Lung microvascular endothelial cell (primary cell): ENCODE data around the gene TBCK. TPM values are rescaled to one million over a fixed set of nuclear protein-coding genes. Genes with fewer than 3 reads are reported as not detected.

ENCODE experiments used
- DNase-seq, 2 donors: peaks; one replicate each; pipeline versions ENCODE4 v3.0.0 to v3.0.0-alpha.2; 2010; ENCODE audit warnings: low read depth in 2 of 2
- total RNA-seq: library from RNA; depleted of rRNA; stranded (reverse); fragments of >200 nt; gene quantifications from 2 replicates; pipeline ENCODE4 v1.2.1, GENCODE V29; 2014

The TBCK gene
- 15.9 and 25.4 TPM in 2 replicates for total RNA-seq

DNA sequence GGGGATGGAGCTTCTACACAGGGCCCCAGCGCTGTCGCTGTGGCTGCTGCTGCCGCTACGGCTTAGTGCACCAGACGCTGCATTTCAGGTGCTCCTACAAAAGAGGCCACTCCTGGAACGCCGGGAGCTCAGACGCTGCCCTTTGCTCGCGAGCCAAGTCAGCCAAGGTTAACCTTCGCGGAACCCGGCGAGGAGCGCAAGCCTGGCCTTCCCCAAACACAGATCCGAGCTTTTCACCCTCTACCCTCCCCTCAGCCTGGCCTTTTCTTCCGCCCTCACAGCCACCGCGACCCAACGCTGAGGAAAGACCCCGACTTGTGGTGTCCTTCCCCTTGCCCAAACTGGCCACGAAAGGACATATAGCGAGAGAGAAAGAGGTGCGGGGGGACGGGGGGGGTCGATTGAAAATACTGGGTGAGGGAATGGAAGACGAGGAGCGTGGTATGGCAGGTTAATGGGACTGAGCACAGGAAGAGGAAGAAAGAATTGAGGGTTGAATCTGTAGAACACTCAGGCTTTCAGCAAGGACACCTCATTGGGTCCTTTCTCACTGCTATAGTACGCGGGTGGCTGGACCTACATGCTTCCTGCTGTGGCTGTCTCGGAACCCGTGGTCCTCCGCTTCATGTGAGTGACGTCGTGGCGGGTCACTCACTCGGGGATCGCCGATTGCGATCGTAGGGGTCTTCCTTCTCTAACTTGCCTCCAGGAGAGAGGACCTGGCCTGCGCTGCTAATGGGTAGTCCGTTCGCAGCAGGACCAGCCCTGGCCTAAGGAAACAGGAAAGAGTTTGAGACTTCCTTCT is at the start of gene TBCK, which contains the start of gene AIMP1:
TBCK (minus strand) TSS at position 242 of the 805 bp plus-strand sequence. CDS start 7,249 bp downstream, outside the sequence.
AIMP1 (plus strand) TSS at position 583 of the 805 bp plus-strand sequence. CDS start 8,460 bp downstream, outside the sequence.
- peak; percentile 95 to 96 for DNase-seq

DNA sequence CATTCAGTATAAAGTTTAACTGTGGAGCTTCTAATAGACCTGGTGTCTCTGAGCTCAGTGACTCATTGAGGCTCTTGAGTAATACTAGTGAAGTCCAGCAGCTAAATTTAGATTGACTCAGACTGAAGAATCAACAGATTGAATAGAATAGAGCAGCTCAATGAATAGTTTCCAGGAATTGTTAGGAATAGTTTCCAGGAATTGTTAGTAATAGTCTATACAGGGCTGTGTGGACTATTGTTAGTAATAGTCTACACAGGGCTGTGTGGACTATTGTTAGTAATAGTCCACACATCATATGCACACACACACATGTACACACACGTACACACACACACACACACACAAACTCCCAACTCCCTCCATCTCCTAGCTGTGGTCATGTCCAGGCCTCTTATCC is 49.6 kb upstream of the TBCK start:
- peak; percentile 73 to 92 for DNase-seq

DNA sequence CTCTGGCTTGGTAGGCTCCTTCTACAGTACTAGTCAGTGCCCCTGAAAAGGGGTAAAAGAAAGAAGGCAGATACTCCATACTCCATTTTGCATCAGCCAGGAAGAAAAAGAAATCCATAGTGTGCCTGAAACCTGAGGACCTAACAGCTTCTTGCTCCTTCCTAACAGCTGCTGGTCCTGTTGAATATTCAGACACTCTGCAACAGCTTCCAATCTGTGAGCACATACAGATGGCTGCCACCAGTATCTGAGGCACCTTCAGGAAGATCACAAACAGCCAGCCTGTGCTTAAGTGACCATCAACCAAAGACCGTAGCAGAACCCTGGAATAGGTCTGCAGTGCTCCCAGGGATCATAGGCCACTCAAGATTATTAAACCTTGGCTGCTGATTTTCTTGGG is 48.3 kb upstream of the TBCK start:
- no peak for DNase-seq

DNA sequence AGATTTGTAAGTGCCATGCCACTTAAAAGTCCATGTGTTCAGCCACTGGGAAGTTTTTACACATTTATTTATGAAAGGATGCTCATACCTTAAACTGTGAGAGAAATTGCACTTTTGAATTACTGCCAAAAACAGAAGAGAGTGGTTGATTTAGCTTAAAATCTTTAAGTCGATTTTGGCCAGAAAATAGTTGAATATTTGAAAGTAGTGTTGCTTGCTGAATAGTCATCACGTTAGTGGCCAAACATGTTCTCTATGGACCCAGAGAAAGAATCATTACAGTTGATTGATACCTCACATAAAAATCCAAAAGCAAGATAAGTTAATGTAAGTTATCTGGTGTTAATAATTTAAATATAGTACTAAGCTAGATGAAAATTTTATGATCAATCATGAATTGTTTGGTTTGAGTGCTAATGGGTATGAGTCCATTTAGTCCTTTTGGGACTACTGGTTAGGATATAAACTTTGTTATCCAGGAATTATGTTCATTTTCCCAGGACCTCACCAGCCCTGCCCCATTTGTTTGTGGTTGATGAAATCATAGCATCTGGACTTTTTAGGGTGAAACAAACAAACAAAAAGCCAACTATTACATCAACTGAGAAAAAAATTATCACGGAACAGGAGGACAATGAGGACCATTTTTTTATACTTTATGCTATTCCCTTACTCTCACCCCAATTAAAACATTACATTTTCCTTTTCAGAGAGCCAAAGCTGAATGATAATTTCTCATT is 46.2 kb upstream of the TBCK start:
- DNase-seq: no peak

DNA sequence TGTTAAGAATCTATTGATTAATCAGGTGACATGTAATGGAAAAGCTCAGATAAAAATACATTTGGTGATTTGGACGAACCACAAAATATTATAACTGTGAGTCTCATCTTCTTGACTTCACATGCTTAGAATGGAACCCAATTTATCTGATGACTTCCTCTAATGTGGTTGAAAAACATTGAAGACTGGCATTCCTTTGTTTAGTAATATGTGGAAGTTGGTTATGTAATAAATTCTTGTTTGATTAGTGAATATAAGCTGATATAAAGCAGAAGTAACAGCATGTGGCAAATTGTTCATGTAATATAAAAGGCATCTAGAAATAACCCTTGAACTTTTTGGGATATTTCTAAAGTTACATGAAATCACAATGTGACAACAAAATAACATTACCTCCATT is 42.9 kb upstream of the TBCK start:
- no peak for DNase-seq

DNA sequence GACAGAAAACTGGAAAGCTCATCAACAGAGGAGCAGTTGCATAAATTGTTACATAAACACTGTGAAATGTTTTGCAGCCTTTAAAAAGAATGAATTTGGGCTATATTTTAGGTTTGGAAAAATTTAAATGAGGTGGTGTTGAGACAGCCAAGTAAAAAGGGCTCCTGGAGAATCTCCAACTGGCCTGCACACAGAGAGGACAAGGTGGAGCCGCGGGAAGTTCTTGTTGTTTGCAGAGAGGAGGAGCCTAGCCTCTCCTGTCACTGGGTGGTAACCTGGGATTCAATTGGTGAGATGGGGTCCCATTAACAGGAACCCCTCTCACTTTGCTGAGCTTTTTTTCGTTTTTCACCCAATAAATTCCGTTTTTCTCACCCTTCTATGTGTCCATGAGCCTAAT is 39.2 kb upstream of the TBCK start:
- no peak for DNase-seq

DNA sequence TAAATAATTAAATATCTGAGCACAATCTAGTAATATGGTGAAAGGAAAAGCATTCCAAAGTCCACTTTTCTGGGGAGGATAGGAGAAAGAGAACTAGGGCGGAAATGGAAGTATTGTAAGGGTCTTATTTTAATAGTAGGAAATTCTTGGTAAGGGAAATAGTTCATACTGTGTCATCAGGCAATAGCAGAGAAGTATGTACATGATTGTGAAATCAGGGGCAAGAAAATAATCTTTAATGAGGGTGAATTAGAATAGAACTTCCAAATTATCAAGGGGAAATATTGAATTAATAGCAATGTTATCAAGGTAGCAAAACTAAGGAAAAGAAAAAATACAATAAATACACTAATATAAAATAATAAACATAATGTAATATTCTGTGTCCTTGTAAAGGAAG is 37.8 kb upstream of the TBCK start:
- no peak for DNase-seq

DNA sequence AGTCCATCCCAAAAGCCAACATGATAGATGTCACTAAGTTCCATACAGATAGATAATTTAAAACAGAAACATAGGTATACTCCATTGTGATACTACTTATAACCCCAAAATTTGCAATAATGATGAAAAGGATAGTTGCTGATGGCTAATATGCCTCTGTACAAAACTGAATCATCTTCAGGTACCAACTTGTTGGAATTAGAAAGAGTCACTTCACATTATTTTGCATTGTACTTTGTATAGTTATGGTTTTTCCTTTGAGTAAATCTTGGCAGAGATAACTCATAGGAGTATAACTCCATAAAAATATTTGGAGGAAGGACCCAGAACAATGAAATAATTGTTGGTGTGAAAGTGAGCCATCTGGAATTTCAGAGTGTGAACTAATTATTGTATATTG is 35.0 kb upstream of the TBCK start:
- DNase-seq: no peak

DNA sequence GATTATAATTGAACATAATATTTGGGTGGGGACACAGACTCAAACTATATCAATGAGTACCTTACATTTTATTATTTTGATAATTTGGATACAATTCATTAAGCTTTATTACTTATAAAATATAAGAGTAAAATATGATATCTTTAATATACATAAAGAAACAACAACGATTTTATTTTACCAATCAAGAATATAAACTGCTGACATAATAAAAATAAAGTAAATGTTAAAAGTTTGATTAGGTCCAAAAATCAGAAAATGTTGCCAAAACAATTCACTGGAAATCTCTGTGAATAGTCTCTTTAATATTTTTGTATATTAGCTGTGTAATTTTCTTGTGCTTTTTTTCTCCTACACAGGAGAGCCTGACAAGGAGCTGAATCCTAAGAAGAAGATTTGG is 31.2 kb upstream of the TBCK start:
- no peak for DNase-seq

DNA sequence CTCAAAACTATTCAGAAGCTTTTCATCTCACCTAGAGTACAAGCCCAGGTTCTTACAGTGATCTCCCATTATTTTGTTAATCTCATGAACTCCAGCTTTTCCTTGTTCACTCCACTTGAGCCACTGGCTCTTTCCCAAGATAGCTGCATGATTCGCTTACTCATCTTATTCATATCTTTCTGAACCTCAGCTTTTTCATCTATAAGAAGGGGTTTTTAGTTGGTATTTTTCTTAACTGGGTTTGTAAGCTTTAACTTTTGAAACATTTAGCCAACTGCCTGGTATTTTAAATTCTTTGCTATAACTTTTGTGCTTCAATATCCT is 28.6 kb upstream of the TBCK start:
- peak in 1 of 2 donors; percentile 9 for DNase-seq

DNA sequence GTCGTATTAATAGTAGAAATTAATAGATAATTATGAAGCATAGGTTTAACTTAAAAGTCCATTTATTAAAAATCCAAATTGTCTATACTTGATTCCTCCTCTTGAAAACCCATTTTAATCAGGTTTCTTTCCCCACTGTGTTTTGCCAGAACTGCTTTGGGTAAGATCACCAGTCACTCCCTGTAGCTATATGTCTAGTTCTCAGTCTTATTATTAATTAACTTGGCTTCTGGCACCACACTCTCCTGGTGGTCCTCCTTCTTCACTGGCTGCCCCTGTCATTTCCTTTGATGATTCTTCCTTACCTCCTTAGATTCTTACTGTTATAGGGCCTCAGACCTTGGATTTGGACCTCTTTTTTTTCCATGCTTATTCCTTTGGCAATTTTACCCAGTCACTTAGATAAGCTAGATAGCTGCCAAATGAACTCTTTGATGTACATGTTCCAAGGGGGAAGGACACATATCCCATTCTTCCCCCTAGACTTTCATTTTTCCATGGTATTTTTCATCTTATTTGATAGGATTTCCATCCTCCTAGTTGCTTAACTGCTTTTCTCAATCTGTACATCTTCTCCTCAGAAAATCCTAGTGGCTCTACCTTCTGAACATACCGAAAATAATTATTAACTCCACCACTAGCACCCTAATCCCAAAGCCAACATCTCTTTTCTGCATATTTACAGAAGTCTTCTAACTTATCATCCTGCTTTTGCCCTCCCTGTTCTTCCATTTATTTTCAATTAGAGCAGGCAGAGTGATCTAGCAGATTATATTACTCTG is 28.0 kb upstream of the TBCK start:
- no peak for DNase-seq

DNA sequence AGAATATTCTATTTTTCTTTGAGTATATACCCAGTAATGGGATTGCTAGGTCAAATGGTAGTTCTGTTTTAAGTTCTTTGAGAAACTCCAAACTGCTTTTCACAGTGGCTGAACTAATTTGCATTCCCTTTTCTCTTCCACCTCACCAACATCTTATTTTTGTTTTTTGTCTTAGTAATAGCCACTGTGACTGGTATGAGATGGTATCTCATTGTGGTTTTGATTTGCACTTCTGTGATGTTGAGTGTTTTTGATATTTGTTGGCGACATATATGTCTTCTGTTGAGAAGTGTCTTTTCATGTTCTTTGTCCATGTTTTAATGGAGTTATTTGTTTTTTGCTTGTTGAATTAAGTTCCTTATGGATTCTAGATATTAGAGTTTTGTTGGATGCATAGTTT is 24.8 kb upstream of the TBCK start:
- DNase-seq: no peak

DNA sequence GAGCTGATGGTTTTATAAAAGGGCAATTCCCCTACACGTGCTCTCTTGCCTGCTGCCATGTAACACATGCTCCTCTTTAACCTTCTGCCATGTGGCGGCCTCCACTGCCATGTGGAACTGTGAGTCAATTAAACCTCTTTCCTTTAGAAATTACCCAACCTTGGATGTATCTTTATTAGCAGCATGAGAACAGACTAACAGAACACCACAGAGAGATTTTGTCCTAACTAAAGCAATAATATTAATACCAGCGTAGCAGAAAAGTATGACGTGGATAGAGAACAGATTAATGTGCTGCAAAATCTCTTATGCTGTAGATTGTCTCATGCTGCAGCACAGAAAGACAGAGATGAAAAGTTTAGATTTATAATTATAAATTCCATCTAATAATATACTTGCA is 23.4 kb upstream of the TBCK start:
- no peak for DNase-seq

DNA sequence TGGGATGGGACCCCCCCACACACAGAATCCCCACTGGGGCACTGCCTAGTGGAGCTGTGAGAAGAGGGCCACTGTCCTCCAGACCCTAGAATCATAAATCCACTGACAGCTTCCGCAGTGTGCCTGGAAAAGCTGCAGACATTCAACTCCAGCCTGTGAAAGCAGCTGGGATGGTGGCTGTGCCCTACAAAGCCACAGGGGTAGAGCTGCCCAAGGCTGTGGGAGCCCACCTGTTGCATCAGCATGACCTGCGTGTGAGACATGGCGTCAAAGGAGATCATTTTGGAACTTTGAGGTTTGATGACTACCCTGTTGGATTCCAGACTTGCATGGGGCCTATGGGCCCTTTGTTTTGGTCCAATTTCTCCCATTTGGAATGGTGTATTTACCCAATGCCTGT is 22.7 kb upstream of the TBCK start:
- no peak for DNase-seq

DNA sequence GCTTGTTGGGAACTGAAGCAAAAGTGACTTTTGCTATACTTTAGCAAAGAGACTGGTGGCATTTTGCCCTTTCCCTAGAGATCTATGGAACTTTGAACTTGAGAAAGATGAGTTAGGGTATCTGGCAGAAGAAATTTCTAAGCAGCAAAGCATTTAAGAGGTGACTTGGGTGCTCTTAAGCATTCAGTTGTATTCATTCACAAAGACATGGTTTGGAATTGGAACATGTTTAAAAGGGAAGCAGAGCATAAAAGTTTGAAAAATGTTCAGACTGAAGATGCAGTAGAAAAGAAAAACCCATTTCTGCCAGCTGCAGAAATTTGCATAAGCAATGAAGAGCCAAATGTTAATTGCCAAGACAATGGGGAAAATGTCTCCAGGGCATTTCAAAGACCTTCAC is 21.9 kb upstream of the TBCK start:
- no peak for DNase-seq

DNA sequence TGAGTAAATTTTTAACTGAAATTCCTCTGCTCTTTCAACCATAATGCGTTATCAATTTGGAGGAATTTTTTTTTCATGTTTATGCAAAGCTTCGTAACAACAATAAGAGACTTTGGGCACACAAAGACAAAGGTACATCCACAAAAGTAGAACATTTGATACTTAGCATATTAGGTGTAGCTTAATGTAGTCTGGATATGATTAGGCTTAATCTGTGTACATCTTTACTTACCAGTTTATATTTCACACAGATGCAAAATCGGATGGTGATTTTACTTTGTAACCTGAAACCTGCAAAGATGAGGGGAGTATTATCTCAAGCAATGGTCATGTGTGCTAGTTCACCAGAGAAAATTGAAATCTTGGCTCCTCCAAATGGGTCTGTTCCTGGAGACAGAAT is 20.6 kb upstream of the TBCK start:
- no peak for DNase-seq

DNA sequence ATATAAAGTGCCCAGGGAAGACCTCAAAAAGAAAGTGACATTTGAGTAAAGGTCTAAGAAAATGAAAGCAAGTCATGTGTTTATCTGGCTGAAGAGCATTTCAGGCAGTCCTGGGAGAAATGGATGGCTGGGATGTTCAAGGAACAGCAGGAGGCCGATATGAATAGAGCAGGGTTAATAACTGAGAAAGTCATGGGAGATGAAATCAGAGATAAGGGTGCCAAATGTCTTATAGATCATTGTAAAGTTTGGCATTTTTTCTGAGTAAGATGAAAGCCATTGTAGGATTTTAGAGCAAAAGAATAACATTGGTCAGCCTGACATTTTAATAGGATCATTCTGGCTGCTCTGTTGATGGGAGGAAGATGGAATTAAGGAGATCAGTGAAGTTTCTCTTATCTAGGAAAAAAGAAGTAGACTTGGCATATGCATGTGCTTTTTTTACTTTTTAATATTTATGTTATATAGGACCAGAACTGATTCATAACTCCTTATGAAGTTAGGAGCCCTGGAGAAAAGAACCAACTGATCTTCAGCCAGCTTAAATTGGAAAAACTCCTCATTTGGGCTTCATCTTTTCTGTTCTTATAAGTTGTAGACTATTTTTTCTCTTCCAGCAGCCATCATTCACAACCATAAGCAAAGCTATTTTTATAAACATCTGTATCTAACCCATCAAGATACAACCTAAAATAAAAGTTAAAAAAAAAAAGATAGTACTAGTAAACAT is 18.9 kb upstream of the TBCK start:
- no peak for DNase-seq

DNA sequence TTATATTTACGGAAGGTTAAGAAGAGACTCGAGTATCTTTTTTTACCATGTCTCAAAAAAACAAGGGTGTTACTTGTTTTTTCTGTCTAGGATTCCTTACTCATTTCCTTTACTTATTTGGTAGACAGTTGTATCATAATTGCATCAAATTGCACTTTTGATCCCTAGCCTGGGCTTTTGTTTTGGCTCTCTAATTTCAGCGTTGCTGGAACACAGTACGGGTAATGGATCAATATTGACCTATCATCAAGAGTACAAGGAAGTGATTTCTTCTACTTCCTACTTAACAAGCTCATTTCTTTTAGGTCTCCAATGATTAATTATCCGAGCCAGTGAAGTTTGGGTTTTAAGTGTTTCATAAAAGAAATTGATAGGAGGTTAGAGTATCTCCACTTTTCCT is 17.2 kb upstream of the TBCK start:
- peak in 1 of 2 donors; percentile 45 for DNase-seq

DNA sequence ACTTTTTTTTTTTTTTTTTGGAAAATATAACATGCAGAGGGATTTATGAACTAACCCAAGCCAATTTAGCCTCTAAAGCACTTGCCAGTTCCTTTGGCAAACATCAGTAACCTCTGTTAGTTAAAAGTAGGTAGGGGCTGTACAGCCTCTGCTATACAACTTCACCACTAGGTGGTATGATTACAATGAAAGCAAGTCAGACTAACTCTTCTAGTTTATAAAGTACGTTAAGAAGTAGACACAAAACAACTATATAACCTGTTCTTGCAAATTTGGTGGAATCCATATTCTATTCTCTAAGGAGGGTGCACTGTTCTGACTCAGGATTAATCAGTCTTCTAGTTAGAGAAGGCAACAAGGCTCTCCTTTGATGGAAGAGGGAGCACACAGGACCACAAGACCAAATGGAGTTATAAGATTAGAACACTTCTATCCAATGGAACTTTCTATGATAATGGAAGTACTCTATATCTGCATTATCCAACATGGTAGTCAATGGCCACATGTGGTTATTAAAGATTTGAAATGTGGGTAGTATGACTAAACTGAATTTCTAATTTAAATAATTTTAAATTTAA is 13.1 kb upstream of the TBCK start:
- peak; percentile 56 to 57 for DNase-seq

DNA sequence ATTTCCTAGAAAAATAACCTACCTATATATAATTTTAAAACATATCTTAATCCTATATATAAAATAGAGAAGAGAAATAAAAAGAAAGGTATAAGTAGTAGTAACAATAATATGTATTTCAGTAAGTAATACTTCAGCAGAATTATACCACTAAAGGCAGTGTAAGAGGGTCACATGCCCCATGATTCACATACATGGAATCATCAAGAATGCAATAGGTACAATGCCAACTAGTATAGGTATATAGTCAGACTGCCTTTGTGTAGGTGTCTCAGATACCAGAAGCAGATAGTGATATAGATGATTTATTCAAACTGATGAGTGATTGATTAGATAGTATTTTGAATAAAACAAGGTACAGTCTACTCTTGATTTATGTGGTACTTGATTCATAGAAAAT is 9.8 kb upstream of the TBCK start:
- DNase-seq: no peak

DNA sequence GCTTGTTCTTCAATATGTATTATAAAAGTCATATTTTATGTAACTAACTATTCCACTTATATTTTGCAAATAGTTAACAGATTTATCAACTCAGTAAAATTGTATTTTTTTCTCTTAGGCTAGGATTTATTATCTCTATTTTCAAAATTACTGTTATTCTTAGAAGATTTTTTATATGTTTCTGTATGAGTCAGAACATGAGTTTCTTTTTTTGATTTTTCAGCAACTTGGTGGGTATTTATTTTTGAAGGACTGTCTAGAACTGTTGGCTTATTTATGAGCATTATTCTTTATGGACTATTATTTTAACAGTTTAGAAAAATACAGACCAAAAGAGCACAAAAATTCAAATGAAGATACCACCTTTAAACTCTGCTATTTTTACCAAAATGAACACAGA is 7.1 kb upstream of the TBCK start:
- no peak for DNase-seq
